ENCODE data around the gene SLC6A18.
"Not testable (repeated sequence)": the region's sequence is repeated elsewhere in the genome, so short reads cannot be mapped to it uniquely, and the experiment has no call there.

SLC6A18 gene

DNA sequence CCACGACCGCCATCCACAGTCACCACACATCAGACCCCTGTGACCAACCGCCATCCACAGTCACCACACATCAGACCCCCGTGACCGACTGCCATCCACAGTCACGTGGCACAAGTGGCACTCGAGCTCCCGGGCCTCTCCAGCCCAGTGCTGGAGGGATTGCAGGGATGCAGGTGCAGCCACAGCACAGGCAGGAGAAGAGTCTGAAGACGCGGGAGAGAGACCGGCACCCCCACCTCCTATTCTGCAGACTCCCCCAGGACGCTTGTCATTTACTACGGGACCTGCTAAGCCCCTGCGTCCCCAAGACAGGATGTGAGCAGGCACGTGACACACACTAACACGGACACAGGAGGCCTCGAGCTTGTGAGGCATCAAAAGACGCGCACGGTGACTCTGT, 48.6 kb downstream of the SLC6A18 start:
- TF ChIP-seq, protein P1, sequence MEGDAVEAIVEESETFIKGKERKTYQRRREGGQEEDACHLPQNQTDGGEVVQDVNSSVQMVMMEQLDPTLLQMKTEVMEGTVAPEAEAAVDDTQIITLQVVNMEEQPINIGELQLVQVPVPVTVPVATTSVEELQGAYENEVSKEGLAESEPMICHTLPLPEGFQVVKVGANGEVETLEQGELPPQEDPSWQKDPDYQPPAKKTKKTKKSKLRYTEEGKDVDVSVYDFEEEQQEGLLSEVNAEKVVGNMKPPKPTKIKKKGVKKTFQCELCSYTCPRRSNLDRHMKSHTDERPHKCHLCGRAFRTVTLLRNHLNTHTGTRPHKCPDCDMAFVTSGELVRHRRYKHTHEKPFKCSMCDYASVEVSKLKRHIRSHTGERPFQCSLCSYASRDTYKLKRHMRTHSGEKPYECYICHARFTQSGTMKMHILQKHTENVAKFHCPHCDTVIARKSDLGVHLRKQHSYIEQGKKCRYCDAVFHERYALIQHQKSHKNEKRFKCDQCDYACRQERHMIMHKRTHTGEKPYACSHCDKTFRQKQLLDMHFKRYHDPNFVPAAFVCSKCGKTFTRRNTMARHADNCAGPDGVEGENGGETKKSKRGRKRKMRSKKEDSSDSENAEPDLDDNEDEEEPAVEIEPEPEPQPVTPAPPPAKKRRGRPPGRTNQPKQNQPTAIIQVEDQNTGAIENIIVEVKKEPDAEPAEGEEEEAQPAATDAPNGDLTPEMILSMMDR (conservative IDR thresholded peaks at IDR 0.05; ENCODE audit: control insufficient read depth, insufficient read depth, low read depth, low read length), result no peak
- DNase-seq (ENCODE audit: low read depth), result no peak
- no peak overlapping the region for H3K4me3 ChIP-seq (ENCODE audit: control insufficient read depth, low read depth, low read length)

DNA sequence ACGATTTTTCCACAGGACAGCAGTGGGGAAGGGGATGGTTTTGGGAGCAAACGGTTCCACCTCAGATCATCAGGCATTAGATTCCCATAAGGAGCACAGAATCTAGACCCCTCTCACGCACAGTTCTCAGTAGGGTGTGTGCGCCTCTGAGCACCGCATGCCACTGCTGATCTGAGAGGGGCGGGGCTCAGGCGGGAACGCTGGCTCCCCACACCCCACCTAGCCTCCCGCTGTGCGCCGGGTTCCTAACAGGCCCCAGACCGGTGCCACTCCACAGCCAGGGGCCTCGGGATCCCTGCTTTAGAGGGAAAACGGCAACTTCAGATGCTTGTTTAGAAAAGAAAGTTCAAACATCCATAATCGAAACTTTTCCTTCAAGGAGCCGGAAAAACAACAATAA, 49.3 kb downstream of the SLC6A18 start:
- no peak for DNase-seq (ENCODE audit: low read depth)
- TF ChIP-seq, protein P1 (conservative IDR thresholded peaks at IDR 0.05; ENCODE audit: control insufficient read depth, insufficient read depth, low read depth, low read length), result no peak
- H3K4me3 ChIP-seq (ENCODE audit: control insufficient read depth, low read depth, low read length), result no peak overlapping the region

DNA sequence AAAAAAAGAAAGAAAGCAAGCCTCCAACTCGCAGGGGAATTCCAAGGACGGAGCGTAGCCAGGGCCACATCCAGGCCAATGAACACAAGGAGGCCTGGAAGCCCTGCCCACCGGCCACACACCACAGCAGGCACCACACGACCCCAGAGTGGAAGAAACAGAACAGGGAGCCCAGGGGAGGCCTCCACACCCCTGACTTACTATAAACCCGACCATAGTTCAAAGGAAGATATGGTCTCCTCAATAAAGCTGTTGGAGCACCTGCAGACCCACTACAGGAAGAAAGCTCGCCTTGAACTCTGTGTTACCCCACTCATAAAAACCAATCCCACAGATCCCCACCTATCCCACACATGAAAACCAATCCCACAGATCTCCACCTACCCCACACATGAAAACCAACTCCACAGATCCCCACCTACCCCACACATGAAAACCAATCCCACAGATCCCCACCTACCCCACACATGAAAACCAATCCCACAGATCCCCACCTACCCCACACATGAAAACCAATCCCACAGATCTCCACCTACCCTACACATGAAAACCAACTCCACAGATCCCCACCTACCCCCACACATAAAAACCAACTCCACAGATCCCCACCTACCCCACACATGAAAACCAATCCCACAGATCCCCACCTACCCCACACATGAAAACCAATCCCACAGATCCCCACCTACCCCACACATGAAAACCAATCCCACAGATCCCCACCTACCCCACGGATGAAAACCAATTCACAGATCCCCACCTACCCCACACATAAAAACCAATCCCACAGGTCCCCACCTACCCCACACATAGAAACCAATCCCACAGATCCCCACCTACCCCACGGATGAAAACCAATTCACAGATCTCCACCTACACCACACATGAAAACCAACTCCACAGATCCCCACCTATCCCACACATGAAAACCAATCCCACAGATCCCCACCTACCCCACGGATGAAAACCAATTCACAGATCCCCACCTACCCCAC, 50.5 kb downstream of the SLC6A18 start:
- not testable (repeated sequence) for H3K4me3 ChIP-seq (ENCODE audit: control insufficient read depth, low read depth, low read length); DNase-seq (ENCODE audit: low read depth)

DNA sequence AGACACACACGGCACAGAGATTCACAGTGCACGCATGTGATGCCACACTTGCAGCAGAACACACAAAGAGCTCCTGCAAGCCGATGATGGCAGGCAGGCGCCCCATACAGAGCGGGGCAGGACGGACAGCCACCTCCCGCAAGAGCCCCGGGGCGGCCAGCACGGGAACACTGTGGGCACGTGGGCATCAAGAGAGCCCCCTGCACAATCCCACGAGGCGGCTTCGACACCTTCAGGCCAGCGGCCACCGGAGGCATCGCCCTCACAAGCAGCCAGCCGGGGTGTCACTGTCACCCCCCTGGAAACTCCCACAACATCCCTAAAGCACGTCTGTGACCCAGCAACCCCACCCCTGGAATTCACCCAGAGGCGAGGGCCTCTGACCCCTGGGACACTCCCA, 51.7 kb downstream of the SLC6A18 start:
- DNase-seq (ENCODE audit: low read depth), result no peak
- TF ChIP-seq, protein P1 (conservative IDR thresholded peaks at IDR 0.05; ENCODE audit: control insufficient read depth, insufficient read depth, low read depth, low read length), result no peak
- H3K4me3 ChIP-seq (ENCODE audit: control insufficient read depth, low read depth, low read length), result no peak overlapping the region

DNA sequence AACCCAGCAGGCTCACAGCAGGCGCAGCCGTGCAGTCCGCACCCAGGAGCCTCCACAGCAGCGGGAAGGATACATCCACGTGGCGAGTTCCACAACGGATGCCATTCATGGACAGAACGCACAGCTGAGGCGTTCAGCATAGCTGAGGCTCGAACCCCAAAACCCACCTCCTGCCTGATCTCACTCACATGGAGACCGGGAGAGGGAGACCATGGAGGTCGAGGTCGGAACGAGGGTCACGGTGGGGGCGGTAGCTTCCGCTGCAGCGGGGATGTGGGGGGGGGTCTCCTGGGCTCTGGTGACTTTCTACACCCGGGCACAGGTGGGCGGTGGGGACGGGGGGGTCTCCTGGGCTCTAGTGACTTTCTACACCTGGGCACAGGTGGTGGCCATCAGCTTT, 52.1 kb downstream of the SLC6A18 start:
- DNase-seq (ENCODE audit: low read depth), result no peak

DNA sequence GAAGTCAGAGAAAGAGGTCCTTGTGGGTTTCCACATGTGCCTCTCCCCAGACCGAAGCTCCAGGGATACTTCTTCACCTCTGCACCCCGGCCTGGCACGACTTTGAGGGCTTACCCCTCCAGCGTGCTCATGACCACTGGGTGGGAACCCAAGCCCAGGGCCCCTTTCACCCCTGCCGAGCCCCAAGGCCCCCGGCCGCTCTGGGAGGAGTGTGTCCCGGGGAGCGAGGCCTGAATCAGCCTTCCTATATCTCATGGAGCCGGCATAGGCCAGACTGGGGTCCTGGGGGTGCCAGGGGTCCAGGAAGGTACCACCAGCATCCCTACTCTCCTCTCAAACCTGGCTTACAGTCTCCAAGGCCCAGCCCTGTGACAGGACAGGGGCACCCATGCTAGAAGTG, 52.6 kb downstream of the SLC6A18 start:
- DNase-seq (ENCODE audit: low read depth), result no peak
- TF ChIP-seq, protein P1 (conservative IDR thresholded peaks at IDR 0.05; ENCODE audit: control insufficient read depth, insufficient read depth, low read depth, low read length), result no peak
- H3K4me3 ChIP-seq (ENCODE audit: control insufficient read depth, low read depth, low read length), result no peak overlapping the region

More for the DNA sequence above, 52.1 kb downstream of the SLC6A18 start:
- TF ChIP-seq, protein P1 (conservative IDR thresholded peaks at IDR 0.05; ENCODE audit: control insufficient read depth, insufficient read depth, low read depth, low read length), result no peak
- H3K4me3 ChIP-seq (ENCODE audit: control insufficient read depth, low read depth, low read length), result no peak overlapping the region

DNA sequence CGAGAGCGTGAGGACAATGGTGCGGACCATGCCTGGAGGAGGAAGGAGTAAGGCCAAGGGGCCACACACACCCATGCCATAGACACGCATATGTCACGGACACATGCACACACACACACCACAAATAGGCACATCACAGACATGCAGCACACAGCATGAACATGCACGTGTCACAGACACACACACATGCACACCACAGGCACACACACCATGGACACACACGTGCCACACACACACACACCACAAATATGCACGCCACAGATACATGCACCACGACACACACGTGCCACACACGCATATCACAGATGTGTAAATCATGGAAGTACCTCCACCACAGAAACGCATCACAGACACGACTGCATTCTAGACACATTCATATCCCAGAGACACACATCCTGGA, 53.0 kb downstream of the SLC6A18 start:
- DNase-seq (ENCODE audit: low read depth), result no peak
- no peak overlapping the region for H3K4me3 ChIP-seq (ENCODE audit: control insufficient read depth, low read depth, low read length)
- TF ChIP-seq, protein P1 (conservative IDR thresholded peaks at IDR 0.05; ENCODE audit: control insufficient read depth, insufficient read depth, low read depth, low read length), result no peak
